GM18520 (cell line): Measurements from ENCODE around the gene EPAS1.
A peak's percentile ranks its signal among the peaks of the same experiment; 100 is the strongest.

Source experiments
- ATAC-seq: cut with Tn5 transposase; IDR thresholded peaks from one replicate; pipeline ENCODE4 v1.9.1; 2021; ENCODE audit not compliant: unreplicated experiment

The EPAS1 gene

GRCh38 chr2:46273225-46273863, 23.9 kb upstream of the EPAS1 start:
- no peak for ATAC-seq

- ATAC-seq: no peak
These were observed 23.3 kb upstream of the EPAS1 start for GRCh38 chr2:46273919-46274318.

- ATAC-seq: no peak
These were observed 22.6 kb upstream of the EPAS1 start for GRCh38 chr2:46274586-46274985.

GRCh38 chr2:46275995-46276394, 21.2 kb upstream of the EPAS1 start:
- ATAC-seq: no peak

GRCh38 chr2:46276642-46277041, 20.6 kb upstream of the EPAS1 start:
- no peak for ATAC-seq

- ATAC-seq: no peak
These were observed 19.6 kb upstream of the EPAS1 start for GRCh38 chr2:46277431-46278190.

- no peak for ATAC-seq
These were observed 18.3 kb upstream of the EPAS1 start for GRCh38 chr2:46278952-46279351.

GRCh38 chr2:46281939-46282338, 15.3 kb upstream of the EPAS1 start:
- ATAC-seq: no peak

- no peak for ATAC-seq
These were observed 13.5 kb upstream of the EPAS1 start for GRCh38 chr2:46283693-46284092.

- no peak for ATAC-seq
These were observed 12.9 kb upstream of the EPAS1 start for GRCh38 chr2:46284260-46284659.

- no peak for ATAC-seq
These were observed 12.4 kb upstream of the EPAS1 start for GRCh38 chr2:46284796-46285195.

GRCh38 chr2:46286715-46287114, 10.5 kb upstream of the EPAS1 start:
- ATAC-seq: no peak

- no peak for ATAC-seq
These were observed 7.1 kb upstream of the EPAS1 start for GRCh38 chr2:46290078-46290477.

GRCh38 chr2:46293466-46293865, 3.7 kb upstream of the EPAS1 start:
- ATAC-seq: no peak

- ATAC-seq: no peak
These were observed 2.9 kb upstream of the EPAS1 start for GRCh38 chr2:46294176-46294836.

GRCh38 chr2:46296216-46296839, 879 bp upstream of the EPAS1 start:
- ATAC-seq: no peak

GRCh38 chr2:46297546-46298271, 502 bp downstream of the EPAS1 start:
- ATAC-seq: peak; percentile 12

GRCh38 chr2:46298272-46298521, 990 bp downstream of the EPAS1 start:
- ATAC-seq: no peak

- no peak for ATAC-seq
These were observed 1.5 kb downstream of the EPAS1 start for GRCh38 chr2:46298522-46299353.
